Amniotic epithelial cell (primary cell): ENCODE measurements around the gene MORC1.
"Not testable (repeated sequence)": the region's sequence is repeated elsewhere in the genome, so short reads cannot be mapped to it uniquely, and the experiment has no call there.

Experiments
- DNase-seq: peaks from one replicate; pipeline ENCODE4 v3.0.0-alpha.2; 2010; ENCODE audit warnings: low read depth

Gene MORC1

GRCh38 chr3:109098079-109098644, 19.8 kb downstream of the MORC1 start:
- DNase-seq = no peak

GRCh38 chr3:109095166-109095565, 22.8 kb downstream of the MORC1 start:
- DNase-seq = no peak

GRCh38 chr3:109093561-109093960, 24.4 kb downstream of the MORC1 start:
- DNase-seq = no peak

- peak; percentile 10 for DNase-seq
Observed at GRCh38 chr3:109091846-109092245, 26.1 kb downstream of the MORC1 start.

- DNase-seq = no peak
Observed at GRCh38 chr3:109089265-109089664, 28.7 kb downstream of the MORC1 start.

GRCh38 chr3:109081746-109082510, 36.0 kb downstream of the MORC1 start:
- DNase-seq = peak; percentile 35

GRCh38 chr3:109080090-109080489, 37.8 kb downstream of the MORC1 start:
- not testable (repeated sequence) for DNase-seq

- no peak for DNase-seq
Observed at GRCh38 chr3:109073116-109073515, 44.8 kb downstream of the MORC1 start.

GRCh38 chr3:109072194-109072593, 45.7 kb downstream of the MORC1 start:
- DNase-seq = no peak

- no peak for DNase-seq
Observed at GRCh38 chr3:109071350-109072142, 46.4 kb downstream of the MORC1 start.

- DNase-seq = no peak
Observed at GRCh38 chr3:109070211-109070610, 47.7 kb downstream of the MORC1 start.

GRCh38 chr3:109066864-109067263, 51.1 kb downstream of the MORC1 start:
- DNase-seq = no peak

GRCh38 chr3:109059264-109059663, 58.7 kb downstream of the MORC1 start:
- DNase-seq = no peak

GRCh38 chr3:109057616-109058015, 60.3 kb downstream of the MORC1 start:
- DNase-seq = no peak

- DNase-seq = no peak
Observed at GRCh38 chr3:109057056-109057455, 60.9 kb downstream of the MORC1 start.

GRCh38 chr3:109050591-109051167, 67.3 kb downstream of the MORC1 start:
- DNase-seq = peak; percentile 24

- DNase-seq = no peak
Observed at GRCh38 chr3:109047366-109047765, 70.6 kb downstream of the MORC1 start.

- no peak for DNase-seq
Observed at GRCh38 chr3:109045271-109046040, 72.5 kb downstream of the MORC1 start.

- no peak for DNase-seq
Observed at GRCh38 chr3:109035082-109035481, 82.9 kb downstream of the MORC1 start.

GRCh38 chr3:109033000-109033660, 84.8 kb downstream of the MORC1 start:
- DNase-seq = no peak

- DNase-seq = no peak
Observed at GRCh38 chr3:109028753-109029152, 89.2 kb downstream of the MORC1 start.
